ENCODE data around the gene LDB1.

LDB1 gene

GRCh38 chr10:102112210-102112817 is 7.9 kb downstream of the LDB1 start:
- no peak for DNase-seq

GRCh38 chr10:102111276-102111675 is 8.9 kb downstream of the LDB1 start:
- no peak for DNase-seq

- DNase-seq = no peak
These were observed 10.7 kb downstream of the LDB1 start for GRCh38 chr10:102109166-102110116.

GRCh38 chr10:102106998-102107397 is 13.2 kb downstream of the LDB1 start:
- no peak for DNase-seq

- DNase-seq = no peak
These were observed 17.7 kb downstream of the LDB1 start for GRCh38 chr10:102102421-102102820.

- DNase-seq = no peak
These were observed 19.0 kb downstream of the LDB1 start for GRCh38 chr10:102101152-102101551.

GRCh38 chr10:102096449-102096848 is 23.7 kb downstream of the LDB1 start:
- no peak for DNase-seq

GRCh38 chr10:102090772-102091171 is 29.4 kb downstream of the LDB1 start:
- no peak for DNase-seq

GRCh38 chr10:102086196-102086595 is 34.0 kb downstream of the LDB1 start:
- no peak for DNase-seq

- DNase-seq = no peak
These were observed 34.8 kb downstream of the LDB1 start for GRCh38 chr10:102085336-102085735.

GRCh38 chr10:102083541-102083940 is 36.6 kb downstream of the LDB1 start:
- DNase-seq = no peak

GRCh38 chr10:102072673-102073527 is 47.3 kb downstream of the LDB1 start:
- DNase-seq = peak; percentile 80

- DNase-seq = no peak
These were observed 51.1 kb downstream of the LDB1 start for GRCh38 chr10:102069071-102069470.

- no peak for DNase-seq
These were observed 52.0 kb downstream of the LDB1 start for GRCh38 chr10:102068216-102068615.

- DNase-seq = no peak
These were observed 52.9 kb downstream of the LDB1 start for GRCh38 chr10:102067091-102067916.

- no peak for DNase-seq
These were observed 53.6 kb downstream of the LDB1 start for GRCh38 chr10:102066399-102067088.

GRCh38 chr10:102065561-102066398 is 54.4 kb downstream of the LDB1 start:
- DNase-seq = peak; percentile 45

- peak; percentile 92 for DNase-seq
These were observed 55.2 kb downstream of the LDB1 start, which contains the start of gene HPS6 for GRCh38 chr10:102064868-102065560. Gene HPS6 (plus strand): TSS chr10:102065349. CDS start chr10:102065475, 126 bp downstream.

GRCh38 chr10:102064503-102064867 is 55.7 kb downstream of the LDB1 start:
- DNase-seq = no peak

- DNase-seq = no peak
These were observed 60.2 kb downstream of the LDB1 start for GRCh38 chr10:102059987-102060386.
